CD8-positive, alpha-beta memory T cell (primary cell): Measurements from ENCODE around the gene CIP2A. TPM values are rescaled to one million over a fixed set of nuclear protein-coding genes. Genes with fewer than 3 reads are reported as not detected.
"Not testable (repeated sequence)": the region's sequence is repeated elsewhere in the genome, so short reads cannot be mapped to it uniquely, and the experiment has no call there.

ENCODE experiments used
- CTCF ChIA-PET: fragments of 350-600 bp; sonication (Branson Sonifier 250); formaldehyde crosslinking; loops from one replicate; lab custom pipeline; 2021; ENCODE audit warnings: antibody characterized with exemption; lab: Charles Lee
- POLR2A ChIA-PET: fragments of 350-600 bp; sonication (Branson Sonifier 250); formaldehyde crosslinking; loops from one replicate; lab custom pipeline; 2021; ENCODE audit warnings: antibody characterized with exemption; lab: Charles Lee
- DNase-seq, 5 donors: peaks; one replicate each; pipeline versions ENCODE4 v3.0.0 to v3.0.0-alpha.2; 2020 to 2022; ENCODE audit warnings: mixed read lengths in 1 of 5
- H3K27ac ChIP-seq: one replicate; pipeline ENCODE4 v1.7.0; 2013; ENCODE audit warnings: low read depth, mild to moderate bottlenecking, low read length, moderate library complexity
- H3K27me3 ChIP-seq: 2 replicates; pipeline ENCODE4 v1.7.0; 2013; ENCODE audit warnings: low read length, mild to moderate bottlenecking; ENCODE audit not compliant: insufficient read depth, poor library complexity, severe bottlenecking
- H3K36me3 ChIP-seq: 2 replicates; pipeline ENCODE4 v1.7.0; 2013; ENCODE audit warnings: mild to moderate bottlenecking, low read length, moderate library complexity; ENCODE audit not compliant: insufficient read depth
- H3K4me1 ChIP-seq: 2 replicates; pipeline ENCODE4 v1.7.0; 2013; ENCODE audit warnings: mild to moderate bottlenecking, low read length, moderate library complexity; ENCODE audit not compliant: insufficient read depth
- H3K4me3 ChIP-seq: 2 replicates; pipeline ENCODE4 v1.7.0; 2013; ENCODE audit warnings: mild to moderate bottlenecking, low read length
- H3K9me3 ChIP-seq: 2 replicates; pipeline ENCODE4 v1.7.0; 2013; ENCODE audit warnings: mild to moderate bottlenecking, low read length
- H3K27ac Mint-ChIP-seq, 8 donors: one replicate each; pipeline ENCODE4 v1.8.0; 2020 to 2021; ENCODE audit warnings: mixed read lengths in 8 of 8, mild to moderate bottlenecking in 6 of 8, inconsistent platforms in 3 of 8, moderate library complexity in 3 of 8
- H3K27me3 Mint-ChIP-seq, 2 donors: one replicate each; pipeline ENCODE4 v1.8.0; 2020 to 2021; ENCODE audit warnings: mixed read lengths in 2 of 2, mild to moderate bottlenecking in 1 of 2, moderate library complexity in 1 of 2
- H3K36me3 Mint-ChIP-seq, 3 donors: one replicate each; pipeline ENCODE4 v1.8.0; 2020 to 2021; ENCODE audit warnings: mixed read lengths in 3 of 3, inconsistent platforms in 1 of 3, mild to moderate bottlenecking in 1 of 3
- H3K4me1 Mint-ChIP-seq, 3 donors: one replicate each; pipeline ENCODE4 v1.8.0; 2020 to 2021; ENCODE audit warnings: mixed read lengths in 3 of 3, inconsistent platforms in 1 of 3, mild to moderate bottlenecking in 1 of 3
- H3K4me3 Mint-ChIP-seq, 7 donors: one replicate each; pipeline ENCODE4 v1.8.0; 2020 to 2021; ENCODE audit warnings: mixed read lengths in 7 of 7, mild to moderate bottlenecking in 6 of 7, moderate library complexity in 4 of 7, inconsistent platforms in 2 of 7
- H3K9me3 Mint-ChIP-seq, 5 donors: one replicate each; pipeline ENCODE4 v1.8.0; 2020 to 2022; ENCODE audit warnings: mixed read lengths in 5 of 5, mild to moderate bottlenecking in 3 of 5, moderate library complexity in 2 of 5, inconsistent platforms in 1 of 5
- polyA plus RNA-seq: library from polyadenylated mRNA; unstranded; fragments of 300-500 nt; fragmentation: Illumina TruSeq; gene quantifications from one replicate; pipeline ENCODE4 v1.2.3, GENCODE V29; 2021
- total RNA-seq, 2 experiments: library from RNA; stranded (reverse); gene quantifications; one replicate each; pipeline ENCODE4 v1.2.3, GENCODE V29; 2021

Gene CIP2A
- total RNA-seq (10 to 100 TPM; 41.7 to 42.6 TPM), polyA plus RNA-seq (3.5 TPM)

DNA sequence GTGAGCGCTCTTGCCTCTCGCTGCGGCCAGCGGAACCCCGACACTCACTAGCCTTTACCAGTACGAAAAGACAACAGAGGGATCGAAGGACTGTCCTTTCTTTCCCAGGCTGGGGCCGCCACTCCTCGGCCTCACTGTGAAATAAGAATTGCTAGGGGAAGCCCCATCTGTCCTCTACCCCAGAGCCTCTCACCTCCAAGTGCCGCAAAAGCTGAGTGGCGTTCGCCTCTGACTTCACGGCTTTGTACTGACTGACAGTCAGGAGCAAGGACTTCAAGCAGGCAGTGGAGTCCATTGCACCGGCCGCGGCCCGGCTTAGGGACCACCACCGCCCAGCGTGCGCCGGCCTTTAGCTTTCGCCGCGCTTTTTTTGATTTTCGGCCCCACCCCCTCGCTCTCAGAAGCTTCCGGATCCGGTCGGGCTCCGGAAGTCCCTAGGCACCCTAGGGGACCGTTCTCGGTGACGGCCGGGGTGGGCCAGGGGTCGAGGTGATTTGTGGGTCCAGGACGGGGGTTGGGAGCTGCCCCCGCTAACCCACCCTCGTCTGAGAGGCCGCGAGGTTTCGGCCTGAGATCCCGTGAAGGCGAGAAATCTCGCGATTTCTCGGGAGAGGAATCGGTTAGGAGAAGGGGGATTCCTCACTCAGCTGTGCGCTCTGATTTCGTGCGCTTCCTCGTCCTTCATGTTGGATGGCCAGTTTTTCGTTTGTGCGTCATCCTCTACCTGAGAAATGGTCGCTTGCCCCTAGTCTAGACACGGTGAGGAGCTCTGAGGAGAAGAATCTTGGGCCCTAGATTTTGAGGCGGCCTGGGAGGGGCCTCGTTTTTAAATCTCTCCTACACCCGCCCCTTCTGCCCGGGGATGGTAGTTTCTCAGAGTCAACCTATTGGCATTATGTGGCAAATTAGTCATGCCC is at the start of gene CIP2A, which contains the start of gene DZIP3:
Gene CIP2A, minus strand, starts transcription at position 358 of the 917 bp plus-strand sequence. Its CDS starts 63 bp downstream, at position 295.
Gene DZIP3, plus strand, starts transcription at position 642 of the 917 bp plus-strand sequence. CDS start 15,685 bp downstream, outside the sequence.
- Mint-ChIP-seq H3K27ac (peak within 1 kb of the TSS; percentile 98 to 100 (median 99)), H3K4me1 (peaks cover 29 to 59% (median 49%) of the 10 kb centered on the region in 3 donors), H3K27me3 (no peaks in the 10 kb centered on the region), H3K36me3 (peaks cover 0 to 13% (median 0%) of the 10 kb centered on the region in 3 donors), H3K9me3 (no peaks in the 10 kb centered on the region), H3K4me3 (peak within 1 kb of the TSS; percentile 95 to 99 (median 98))
- H3K4me3 ChIP-seq: peak within 1 kb of the TSS; percentile 88
- H3K9me3 ChIP-seq: no peaks in the 10 kb centered on the region
- peak within 1 kb of the TSS; percentile 90 for H3K27ac ChIP-seq
- ChIA-PET CTCF (interaction anchor here (0.6 to 6.0 kb wide), 9 partner anchors 8 to 326 kb away, joined by 3 to 75 read pairs (median 3); no protein-coding TSS in a partner anchor), POLR2A (interaction anchor here (0.5 to 3.8 kb wide), 11 partner anchors 11 to 383 kb away, joined by 3 to 99 read pairs (median 4); no protein-coding TSS in a partner anchor)
- DNase-seq: peak; percentile 71 to 88 (median 86)
- peaks cover 17% of the 10 kb centered on the region for H3K4me1 ChIP-seq
- no peaks in the 10 kb centered on the region for H3K27me3 ChIP-seq
- H3K36me3 ChIP-seq: no peaks in the 10 kb centered on the region

DNA sequence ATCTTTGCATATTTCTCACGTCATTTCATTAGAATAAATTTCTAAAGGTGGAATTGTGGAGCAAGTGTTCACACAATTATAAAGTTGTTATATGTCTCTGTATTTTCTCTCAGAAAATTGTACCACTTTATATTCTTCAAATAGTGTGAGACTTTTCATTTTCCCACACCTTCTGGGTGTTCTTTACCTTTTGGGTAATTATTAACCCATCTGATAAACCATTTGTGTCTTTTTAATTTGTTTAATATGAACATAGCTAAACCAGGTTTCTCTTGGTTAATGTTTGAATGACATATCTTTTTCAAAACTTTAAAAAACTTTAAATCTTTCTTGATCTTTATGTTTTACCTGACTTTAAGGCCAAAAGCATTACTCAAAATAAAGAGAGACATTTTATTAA is 40.7 kb upstream of the CIP2A start:
- CTCF ChIA-PET: no interaction called here
- no peaks in the 10 kb centered on the region for H3K27me3 ChIP-seq
- no peaks in the 10 kb centered on the region for H3K4me1 ChIP-seq
- H3K4me3 ChIP-seq: no peak overlapping the region
- no peak overlapping the region for H3K27ac ChIP-seq
- H3K4me3 Mint-ChIP-seq: no peak overlapping the region
- no peaks in the 10 kb centered on the region for H3K9me3 ChIP-seq
- POLR2A ChIA-PET: no interaction called here
- DNase-seq: no peak
- peaks cover 4% of the 10 kb centered on the region for H3K36me3 ChIP-seq
- no peak overlapping the region for H3K27ac Mint-ChIP-seq
- peaks cover 6 to 50% (median 22%) of the 10 kb centered on the region in 3 donors for H3K36me3 Mint-ChIP-seq
- no peaks in the 10 kb centered on the region for H3K27me3 Mint-ChIP-seq
- peaks cover 0 to 4% (median 2%) of the 10 kb centered on the region in 3 donors for H3K4me1 Mint-ChIP-seq
- H3K9me3 Mint-ChIP-seq: no peaks in the 10 kb centered on the region

DNA sequence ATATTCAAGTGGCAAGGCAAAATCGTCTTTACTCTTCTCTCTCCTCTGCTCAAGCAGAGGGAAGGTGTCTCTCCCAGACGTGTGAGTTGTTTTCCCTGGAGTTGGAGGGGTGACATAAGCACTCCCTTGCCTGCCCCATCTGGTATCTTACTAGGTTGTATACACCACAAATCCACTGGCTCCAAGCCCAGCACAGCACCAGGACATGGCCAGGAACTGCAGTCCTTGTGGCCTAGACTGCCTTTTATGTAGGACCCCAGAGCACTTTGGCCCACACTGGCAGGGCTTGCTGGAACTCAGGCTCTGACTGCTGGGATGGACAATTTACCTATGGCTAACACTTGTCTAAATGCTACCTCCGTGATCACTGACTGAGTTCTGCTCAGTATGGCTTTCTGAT is 34.3 kb upstream of the CIP2A start:
- Histone ChIP-seq H3K27ac (no peak overlapping the region), H3K36me3 (no peaks in the 10 kb centered on the region), H3K9me3 (no peaks in the 10 kb centered on the region), H3K27me3 (no peaks in the 10 kb centered on the region), H3K4me3 (no peak overlapping the region), H3K4me1 (no peaks in the 10 kb centered on the region)
- peaks cover 0 to 4% (median 4%) of the 10 kb centered on the region in 3 donors for H3K4me1 Mint-ChIP-seq
- H3K27me3 Mint-ChIP-seq: no peaks in the 10 kb centered on the region
- no peak for DNase-seq
- H3K27ac Mint-ChIP-seq: no peak overlapping the region
- peaks cover 22 to 68% (median 25%) of the 10 kb centered on the region in 3 donors for H3K36me3 Mint-ChIP-seq
- H3K9me3 Mint-ChIP-seq: peaks cover 0 to 4% (median 0%) of the 10 kb centered on the region in 5 donors
- no peak overlapping the region for H3K4me3 Mint-ChIP-seq
- CTCF ChIA-PET: interaction anchor here (1.3 kb wide), 1 partner anchor 33 kb away, joined by 3 read pairs; no protein-coding TSS in a partner anchor
- POLR2A ChIA-PET: no interaction called here

DNA sequence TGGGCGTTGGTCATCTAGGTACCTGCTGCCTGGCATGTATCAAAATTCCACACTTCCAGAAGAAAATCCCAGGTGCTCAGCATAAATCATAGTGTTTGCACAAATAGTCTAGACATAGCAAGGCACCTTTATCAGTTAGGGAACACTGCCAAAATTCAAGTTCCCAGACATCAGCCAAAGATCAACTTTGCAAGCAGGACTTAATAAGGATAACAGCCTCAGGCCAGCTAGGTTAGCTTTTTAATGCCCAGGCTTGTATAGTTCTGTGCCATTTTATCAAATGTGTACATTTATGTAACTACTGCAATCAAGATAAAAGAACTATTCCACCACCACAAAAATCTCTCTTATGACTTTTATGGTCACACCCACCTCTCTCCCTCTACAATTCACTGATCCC is 31.0 kb upstream of the CIP2A start:
- no peaks in the 10 kb centered on the region for H3K27me3 Mint-ChIP-seq
- H3K9me3 Mint-ChIP-seq: peaks cover 0 to 4% (median 0%) of the 10 kb centered on the region in 5 donors
- Histone ChIP-seq H3K4me3 (no peak overlapping the region), H3K9me3 (no peaks in the 10 kb centered on the region), H3K36me3 (no peaks in the 10 kb centered on the region), H3K27ac (no peak overlapping the region), H3K27me3 (no peaks in the 10 kb centered on the region), H3K4me1 (no peaks in the 10 kb centered on the region)
- H3K36me3 Mint-ChIP-seq: peaks cover 18 to 67% (median 24%) of the 10 kb centered on the region in 3 donors
- H3K4me1 Mint-ChIP-seq: peaks cover 0 to 4% (median 0%) of the 10 kb centered on the region in 3 donors
- CTCF ChIA-PET: no interaction called here
- no peak overlapping the region for H3K4me3 Mint-ChIP-seq
- DNase-seq: no peak
- no peak overlapping the region for H3K27ac Mint-ChIP-seq
- POLR2A ChIA-PET: no interaction called here

DNA sequence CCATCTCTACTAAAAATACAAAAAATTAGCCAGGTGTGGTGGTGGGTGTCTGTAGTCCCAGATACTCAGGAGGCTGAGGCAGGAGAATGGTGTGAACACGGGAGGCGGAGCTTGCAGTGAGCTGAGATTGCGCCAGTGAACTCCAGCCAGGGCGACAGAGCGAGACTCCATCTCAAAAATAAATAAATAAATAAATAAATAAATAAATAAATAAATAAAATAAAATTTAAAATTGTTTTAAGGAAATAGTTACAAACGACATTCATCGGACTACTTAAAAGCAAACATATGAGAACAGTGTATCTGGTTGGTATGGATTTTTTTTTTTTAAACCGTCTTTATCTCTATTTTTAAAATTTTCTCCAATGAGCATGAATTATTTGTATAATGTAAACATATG is 26.9 kb upstream of the CIP2A start:
- H3K4me3 ChIP-seq, H3K9me3 Mint-ChIP-seq, H3K27ac ChIP-seq, H3K4me1 Mint-ChIP-seq, DNase-seq, H3K36me3 ChIP-seq, H3K27me3 Mint-ChIP-seq, H3K9me3 ChIP-seq, POLR2A ChIA-PET, H3K4me1 ChIP-seq, H3K27ac Mint-ChIP-seq, H3K27me3 ChIP-seq, H3K4me3 Mint-ChIP-seq: not testable (repeated sequence)
- peaks cover 6 to 65% (median 23%) of the 10 kb centered on the region in 3 donors for H3K36me3 Mint-ChIP-seq
- CTCF ChIA-PET: interaction anchor here (1.1 kb wide), 1 partner anchor 18 kb away, joined by 3 read pairs; no protein-coding TSS in a partner anchor

DNA sequence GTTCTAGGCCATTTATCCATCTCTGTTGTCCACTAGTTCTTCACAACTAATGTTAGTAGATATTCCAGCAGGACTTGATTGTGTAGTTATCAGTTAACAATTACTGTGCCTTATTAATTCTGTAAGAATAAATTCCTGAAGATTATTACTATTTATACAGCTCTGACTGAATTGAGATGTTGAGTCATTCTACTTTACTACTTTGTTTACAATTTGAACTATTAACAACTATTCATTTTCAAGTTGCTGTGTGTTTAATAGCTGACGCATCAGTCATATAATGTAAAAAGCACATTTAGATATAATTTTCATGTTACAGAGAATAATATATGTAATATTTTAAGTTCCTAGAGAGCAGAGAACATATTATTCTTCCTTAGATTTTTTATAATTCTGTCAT is 21.4 kb upstream of the CIP2A start:
- Mint-ChIP-seq H3K4me3 (no peak overlapping the region), H3K9me3 (no peaks in the 10 kb centered on the region), H3K27me3 (no peaks in the 10 kb centered on the region), H3K36me3 (peaks cover 11 to 60% (median 19%) of the 10 kb centered on the region in 3 donors), H3K4me1 (peaks cover 9 to 29% (median 15%) of the 10 kb centered on the region in 3 donors), H3K27ac (no peak overlapping the region)
- Histone ChIP-seq H3K4me1 (peaks cover 4% of the 10 kb centered on the region), H3K36me3 (no peaks in the 10 kb centered on the region), H3K4me3 (no peak overlapping the region), H3K9me3 (no peaks in the 10 kb centered on the region), H3K27ac (no peak overlapping the region), H3K27me3 (no peaks in the 10 kb centered on the region)
- POLR2A ChIA-PET: interaction anchor here (1.0 kb wide), 1 partner anchor 21 kb away, joined by 4 read pairs; the partner anchor contains the start of genes CIP2A and DZIP3
- no peak for DNase-seq
- CTCF ChIA-PET: interaction anchor here (1.1 kb wide), 1 partner anchor 24 kb away, joined by 3 read pairs; no protein-coding TSS in a partner anchor

DNA sequence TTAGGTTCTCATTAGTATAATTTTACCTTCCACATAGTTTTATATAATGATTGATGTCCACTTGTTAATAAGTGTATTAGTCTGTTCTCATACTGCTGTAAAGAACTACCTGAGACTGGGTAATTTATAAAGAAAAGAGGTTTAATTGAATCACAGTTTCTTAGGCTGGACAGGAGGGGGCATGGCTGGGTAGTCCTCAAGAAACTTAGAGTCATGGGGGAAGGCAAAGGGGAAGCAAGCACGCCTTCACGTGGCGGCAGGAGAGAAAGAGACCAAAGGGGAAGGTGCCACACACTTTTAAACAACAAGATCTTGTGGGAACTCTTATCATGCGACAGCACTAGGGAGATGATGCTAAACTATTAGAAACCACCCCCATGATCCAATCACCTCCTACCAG is 19.5 kb upstream of the CIP2A start:
- Histone ChIP-seq H3K36me3 (no peaks in the 10 kb centered on the region), H3K4me1 (peaks cover 23% of the 10 kb centered on the region), H3K4me3 (no peak overlapping the region), H3K9me3 (no peaks in the 10 kb centered on the region), H3K27me3 (no peaks in the 10 kb centered on the region), H3K27ac (no peak overlapping the region)
- POLR2A ChIA-PET: no interaction called here
- CTCF ChIA-PET: no interaction called here
- Mint-ChIP-seq H3K27ac (peak overlapping the region in 1 of 8 donors; percentile 77), H3K9me3 (no peaks in the 10 kb centered on the region), H3K27me3 (no peaks in the 10 kb centered on the region), H3K4me1 (peaks cover 26 to 47% (median 34%) of the 10 kb centered on the region in 3 donors), H3K36me3 (peaks cover 11 to 47% (median 14%) of the 10 kb centered on the region in 3 donors), H3K4me3 (no peak overlapping the region)
- DNase-seq: no peak
